Measurements from ENCODE around the gene GRM7.

DNA sequence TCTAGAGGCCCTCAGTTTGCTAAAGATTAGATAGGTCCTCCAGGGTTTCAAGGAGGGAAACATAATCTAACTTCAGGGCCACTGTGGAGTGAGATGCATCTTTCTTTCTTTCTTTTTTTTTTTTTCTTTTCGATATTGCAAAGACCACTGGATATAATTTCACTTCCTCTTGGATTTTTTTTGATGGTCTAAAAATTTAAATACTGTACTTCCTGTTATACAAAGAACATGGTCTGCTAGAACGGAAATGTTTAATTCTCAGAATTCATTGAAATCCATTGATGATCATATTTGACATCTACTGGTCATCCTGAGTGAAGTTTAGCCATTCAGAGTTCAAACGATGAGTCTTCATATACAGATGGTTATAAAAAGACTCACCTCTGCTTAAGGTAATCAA is 832.0 kb downstream of the GRM7 start:
- TF ChIP-seq, protein P1, sequence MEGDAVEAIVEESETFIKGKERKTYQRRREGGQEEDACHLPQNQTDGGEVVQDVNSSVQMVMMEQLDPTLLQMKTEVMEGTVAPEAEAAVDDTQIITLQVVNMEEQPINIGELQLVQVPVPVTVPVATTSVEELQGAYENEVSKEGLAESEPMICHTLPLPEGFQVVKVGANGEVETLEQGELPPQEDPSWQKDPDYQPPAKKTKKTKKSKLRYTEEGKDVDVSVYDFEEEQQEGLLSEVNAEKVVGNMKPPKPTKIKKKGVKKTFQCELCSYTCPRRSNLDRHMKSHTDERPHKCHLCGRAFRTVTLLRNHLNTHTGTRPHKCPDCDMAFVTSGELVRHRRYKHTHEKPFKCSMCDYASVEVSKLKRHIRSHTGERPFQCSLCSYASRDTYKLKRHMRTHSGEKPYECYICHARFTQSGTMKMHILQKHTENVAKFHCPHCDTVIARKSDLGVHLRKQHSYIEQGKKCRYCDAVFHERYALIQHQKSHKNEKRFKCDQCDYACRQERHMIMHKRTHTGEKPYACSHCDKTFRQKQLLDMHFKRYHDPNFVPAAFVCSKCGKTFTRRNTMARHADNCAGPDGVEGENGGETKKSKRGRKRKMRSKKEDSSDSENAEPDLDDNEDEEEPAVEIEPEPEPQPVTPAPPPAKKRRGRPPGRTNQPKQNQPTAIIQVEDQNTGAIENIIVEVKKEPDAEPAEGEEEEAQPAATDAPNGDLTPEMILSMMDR (IDR thresholded peaks at IDR 0.05) = no peak
- TF ChIP-seq EZH2 (IDR thresholded peaks at IDR 0.05; ENCODE audit: borderline replicate concordance, insufficient read depth, low read depth, low read length, poor library complexity, severe bottlenecking) = no peak
